GM19023 (cell line): ENCODE results near the gene KHDC4.

Experiments used
- ATAC-seq: cut with Tn5 transposase; IDR thresholded peaks from one replicate; pipeline ENCODE4 v1.9.1; 2021; ENCODE audit warnings: mild to moderate bottlenecking, moderate library complexity; ENCODE audit not compliant: unreplicated experiment

KHDC4 gene

DNA sequence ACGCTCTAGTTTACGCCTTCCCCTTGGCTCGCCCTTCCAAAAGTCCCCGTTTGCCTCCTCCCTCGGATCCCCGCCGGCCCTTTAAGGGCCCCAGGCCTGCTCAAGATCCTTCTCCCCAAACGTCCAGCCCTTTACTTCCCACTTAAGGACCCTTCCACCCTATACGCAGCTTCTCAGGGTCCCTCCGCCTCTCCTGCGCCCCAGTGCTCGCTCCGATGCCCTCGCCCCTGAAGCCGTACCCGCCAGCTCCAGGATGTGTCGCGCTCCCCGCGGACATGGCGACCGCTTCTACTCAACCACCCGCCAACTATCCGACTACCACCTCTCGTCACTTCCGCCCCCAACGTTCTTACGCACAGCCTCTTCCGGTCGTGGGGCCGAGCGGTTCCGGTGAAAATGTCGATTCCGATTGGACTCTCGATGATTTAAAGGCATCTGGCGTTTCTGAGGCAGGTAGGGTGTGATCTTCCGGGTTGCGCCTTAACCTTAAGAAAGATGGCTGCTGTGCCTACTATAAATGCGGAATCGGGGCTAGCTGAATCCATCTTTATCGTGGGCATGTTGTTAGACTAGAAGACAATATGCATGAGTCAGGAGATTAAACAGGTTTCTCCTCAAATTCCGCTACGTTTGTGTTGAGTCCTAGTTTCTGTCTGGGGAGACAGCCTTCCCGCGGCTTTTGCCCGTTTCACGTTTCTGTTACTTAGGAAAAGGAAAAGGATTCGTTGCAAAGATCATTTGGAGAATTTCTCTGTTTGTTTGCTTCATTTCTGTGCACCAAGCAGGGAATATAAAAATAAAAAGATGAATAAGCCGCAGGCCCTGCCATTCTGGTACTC, at the start of gene KHDC4:
TSS of gene KHDC4 (minus strand) at position 317 of the 839 bp plus-strand sequence. CDS start at position 277, 40 bp downstream.
- peak; percentile 94 for ATAC-seq

DNA sequence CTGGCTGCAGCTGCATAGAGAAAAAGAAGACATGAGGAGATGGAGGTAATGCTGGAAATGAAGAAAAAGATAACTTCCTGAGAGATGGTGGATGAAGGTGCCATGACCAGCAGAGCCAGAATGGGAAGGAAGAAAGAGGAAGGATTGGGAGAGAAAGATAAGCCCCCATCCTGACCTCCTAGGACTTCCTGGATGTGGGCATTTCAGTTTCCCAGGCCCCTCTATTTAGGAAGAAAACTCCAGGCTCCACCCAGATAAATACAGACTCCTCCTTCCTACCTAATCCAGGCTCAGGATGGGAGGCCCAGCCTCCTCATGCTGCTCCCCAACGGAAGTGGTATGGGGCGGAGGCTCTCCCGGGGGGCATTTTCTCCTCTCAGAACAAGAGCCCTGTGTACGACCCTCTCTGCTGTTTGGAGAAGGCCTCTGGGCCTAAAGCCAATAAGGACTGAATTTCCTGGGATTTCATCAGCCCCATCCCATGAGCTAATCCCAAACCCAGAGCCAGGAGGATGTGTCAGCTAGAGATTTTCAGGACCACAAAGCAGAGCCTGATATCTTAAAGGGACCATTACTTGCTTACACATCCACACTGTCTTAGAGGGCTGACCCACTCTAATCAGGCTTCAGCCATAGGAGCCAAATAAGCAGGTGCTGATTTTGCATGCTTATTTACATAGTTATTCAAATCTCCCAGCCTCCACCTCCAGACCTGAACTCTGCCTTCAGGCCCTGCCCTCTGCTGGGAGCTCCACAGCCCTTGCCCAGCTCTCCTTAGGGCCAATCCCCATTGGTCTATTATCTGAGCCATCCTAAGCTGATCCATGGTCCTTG, 49.2 kb upstream of the KHDC4 start:
- no peak for ATAC-seq

GRCh38 chr1:155982106-155982505, 47.9 kb upstream of the KHDC4 start:
- no peak for ATAC-seq

DNA sequence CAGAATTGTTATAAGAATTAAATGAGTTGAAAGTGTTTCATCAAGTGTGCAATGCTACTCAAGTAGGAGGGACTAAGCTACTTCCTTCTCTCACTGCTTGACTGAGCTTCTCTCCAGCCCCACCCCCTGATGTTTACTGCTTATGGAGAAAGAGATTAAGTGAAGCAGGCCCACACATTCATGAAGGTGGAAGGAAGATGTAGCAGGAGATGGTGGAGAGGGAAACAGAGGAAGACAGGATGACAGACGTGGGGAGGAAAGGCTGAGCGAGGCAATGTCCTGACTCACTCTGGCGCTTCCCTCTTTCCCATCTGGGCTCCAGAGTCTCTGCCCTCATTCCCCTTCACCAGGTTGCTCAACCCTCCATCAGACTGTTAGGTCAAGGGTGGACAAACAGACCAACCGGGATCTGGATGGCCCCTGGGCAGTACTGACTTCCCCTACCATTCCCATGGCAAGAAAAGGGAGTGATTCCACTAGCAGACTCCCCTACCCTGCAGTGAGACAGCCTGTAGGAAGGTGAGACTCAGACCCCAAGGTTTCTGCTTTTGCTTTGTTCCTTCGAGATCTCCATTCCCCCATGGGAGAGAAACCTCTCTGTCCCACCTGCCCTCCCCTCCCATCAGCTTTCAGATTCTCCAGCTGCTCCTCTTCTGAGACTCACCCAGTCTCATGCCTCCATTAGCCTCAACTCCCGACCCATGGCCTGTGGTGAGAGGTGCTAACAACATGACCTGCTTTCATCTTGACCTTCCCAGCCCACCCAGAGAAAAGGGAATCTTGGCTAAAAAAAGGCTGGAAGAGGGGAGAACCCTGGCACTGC, 47.3 kb upstream of the KHDC4 start:
- ATAC-seq, result no peak

- no peak for ATAC-seq
Measured at GRCh38 chr1:155979597-155980343, 45.6 kb upstream of the KHDC4 start.

- no peak for ATAC-seq
Measured at GRCh38 chr1:155978973-155979429, 44.8 kb upstream of the KHDC4 start.

DNA sequence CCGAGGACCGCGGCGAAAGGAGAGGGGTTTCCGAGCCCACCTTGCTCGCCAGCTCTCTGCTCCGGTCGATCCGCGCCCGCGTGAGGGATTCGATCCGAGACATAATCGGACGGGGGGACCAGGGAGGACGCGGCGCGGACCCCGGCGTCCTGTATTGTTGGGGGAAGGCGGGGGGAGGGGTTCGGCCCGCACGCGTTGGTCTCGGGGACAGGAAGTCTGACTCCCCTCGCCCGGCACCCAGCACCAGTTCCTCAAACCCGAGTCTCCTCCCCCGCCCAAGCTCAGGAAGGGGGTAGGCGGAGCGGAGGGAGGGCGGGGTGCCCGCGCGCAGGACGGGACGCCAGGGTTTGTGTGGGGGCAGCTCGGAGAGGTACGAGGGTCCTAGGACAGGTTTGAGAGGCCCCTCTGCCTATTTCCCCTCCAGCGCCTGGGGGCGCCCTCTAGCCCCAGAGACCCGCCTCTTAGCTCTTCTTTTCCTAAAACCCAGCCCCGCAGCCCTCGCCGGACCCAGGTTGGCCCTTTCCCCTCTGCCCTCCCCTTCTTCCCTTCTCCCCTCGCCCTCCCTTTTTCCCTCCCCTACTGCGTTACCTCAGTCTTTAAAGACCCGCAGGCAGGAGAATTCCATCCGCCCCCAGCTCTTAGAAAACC, 44.2 kb upstream of the KHDC4 start, which contains the start of gene ARHGEF2:
TSS of gene ARHGEF2 (minus strand) at position 223 of the 648 bp plus-strand sequence. CDS start at position 103, 120 bp downstream.
- ATAC-seq, result no peak

DNA sequence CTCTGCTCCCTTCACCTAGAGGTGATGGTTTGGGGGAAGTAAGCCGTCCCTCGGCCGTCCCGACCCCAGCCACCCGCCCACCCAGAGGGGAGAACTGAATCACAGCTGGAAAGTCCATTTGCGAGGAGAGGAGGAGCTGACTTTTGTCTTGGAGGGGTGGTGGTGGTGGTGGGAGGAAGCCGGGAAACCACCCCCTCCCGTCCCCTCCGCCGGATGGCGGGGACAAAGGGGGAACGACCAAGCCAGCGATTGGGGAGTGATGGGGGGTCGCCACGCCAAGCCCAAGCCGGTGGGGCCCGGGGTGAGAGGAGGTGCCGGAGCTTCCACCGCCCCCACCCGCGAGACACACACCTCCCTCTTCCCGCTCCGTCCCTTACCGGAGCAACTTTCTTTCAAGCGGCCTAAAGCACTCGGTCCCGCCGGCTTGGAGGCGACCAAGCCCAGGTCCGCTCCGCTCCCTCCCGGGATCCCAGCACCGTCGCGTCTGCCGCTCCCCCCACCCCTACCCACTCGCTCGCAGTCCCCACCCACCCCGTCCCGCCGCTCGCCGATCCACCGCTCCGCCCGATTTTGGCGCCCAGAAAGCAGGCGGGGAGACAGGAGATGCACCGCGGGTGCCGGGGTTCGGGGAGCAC, 43.6 kb upstream of the KHDC4 start:
- ATAC-seq, result no peak

GRCh38 chr1:155976913-155977689, 42.9 kb upstream of the KHDC4 start:
- no peak for ATAC-seq

- ATAC-seq, result no peak
Measured at GRCh38 chr1:155976062-155976912, 42.1 kb upstream of the KHDC4 start.

DNA sequence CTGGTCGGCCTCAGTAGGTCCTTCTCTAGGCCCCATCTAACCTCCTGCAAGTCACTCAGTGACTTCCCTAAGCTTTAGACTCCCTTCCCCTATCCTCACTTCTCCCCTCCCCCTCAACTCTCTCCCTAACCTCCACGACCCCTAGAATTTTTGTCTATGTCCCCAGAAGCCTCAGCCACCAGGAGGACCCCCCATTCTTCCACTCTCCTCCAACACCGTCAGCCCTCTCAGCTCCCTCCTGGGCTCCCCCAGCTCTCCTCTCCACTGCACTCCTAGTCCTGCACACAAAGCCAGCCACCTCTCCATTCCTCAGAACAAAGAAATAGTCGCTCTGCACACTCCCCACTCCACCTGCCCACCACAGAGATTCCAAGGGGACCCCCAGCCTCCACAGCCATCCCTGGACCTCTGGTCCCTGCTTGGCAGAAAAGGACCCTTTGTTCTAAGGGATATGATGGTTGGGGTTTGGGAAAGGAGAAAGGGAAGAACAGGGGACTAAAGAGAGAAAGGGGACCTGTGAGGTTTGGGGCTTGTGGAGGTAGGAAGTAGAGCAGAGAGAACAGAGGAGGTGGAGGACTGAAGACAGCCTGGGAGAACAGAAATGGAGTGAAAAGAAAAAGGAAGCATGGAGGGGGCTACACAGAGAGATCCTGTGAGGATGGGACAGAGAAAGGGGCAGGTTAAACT, 41.3 kb upstream of the KHDC4 start:
- no peak for ATAC-seq

- ATAC-seq, result no peak
Measured at GRCh38 chr1:155974208-155975115, 40.2 kb upstream of the KHDC4 start.

- no peak for ATAC-seq
Measured at GRCh38 chr1:155973723-155974122, 39.5 kb upstream of the KHDC4 start.

- ATAC-seq, result no peak
Measured at GRCh38 chr1:155971910-155972809, 37.9 kb upstream of the KHDC4 start.
